Chondrocyte (in vitro differentiated cells): ENCODE results near the gene SELENOO. TPM values are rescaled to one million over a fixed set of nuclear protein-coding genes. Genes with fewer than 3 reads are reported as not detected.

Experiments
- DNase-seq: peaks from one replicate; pipeline ENCODE4 v3.0.0; 2021; ENCODE audit warnings: mixed read lengths, low spot score
- H3K27ac Mint-ChIP-seq: one replicate; pipeline ENCODE4 v1.8.0; 2021; ENCODE audit warnings: mild to moderate bottlenecking, moderate library complexity, mixed read lengths; ENCODE audit not compliant: unreplicated experiment
- H3K27me3 Mint-ChIP-seq: 2 replicates; pipeline ENCODE4 v1.8.0; 2021; ENCODE audit warnings: low read depth, mixed read lengths
- H3K36me3 Mint-ChIP-seq: 2 replicates; pipeline ENCODE4 v1.8.0; 2021; ENCODE audit warnings: low read depth, mixed read lengths
- H3K4me1 Mint-ChIP-seq: 2 replicates; pipeline ENCODE4 v1.8.0; 2021; ENCODE audit warnings: low read depth, mild to moderate bottlenecking, mixed read lengths
- H3K4me3 Mint-ChIP-seq: one replicate; pipeline ENCODE4 v1.8.0; 2021; ENCODE audit warnings: mild to moderate bottlenecking, moderate library complexity, mixed read lengths; ENCODE audit not compliant: unreplicated experiment
- H3K9me3 Mint-ChIP-seq: 2 replicates; pipeline ENCODE4 v1.8.0; 2021; ENCODE audit warnings: low read depth, mixed read lengths
- CTCF ChIP-seq: fragments of 200-600 bp; sonication (generic); IDR thresholded peaks from 2 replicates; pipeline ENCODE4 v1.5.0; 2021; ENCODE audit warnings: antibody characterized with exemption, mild to moderate bottlenecking, moderate library complexity
- total RNA-seq: library from RNA; stranded (reverse); gene quantifications from 3 replicates; pipeline ENCODE4 v1.2.1, GENCODE V29; 2021

Gene SELENOO
- total RNA-seq, 1 donor from 2014 or later, result 17.1 TPM

GRCh38 chr22:50177537-50178470, 23.0 kb upstream of the SELENOO start:
- Mint-ChIP-seq H3K4me1 (no peaks in the 10 kb centered on the region), H3K36me3 (peaks cover 2% of the 10 kb centered on the region), H3K27ac (no peak overlapping the region), H3K4me3 (no peak overlapping the region), H3K27me3 (no peaks in the 10 kb centered on the region), H3K9me3 (no peaks in the 10 kb centered on the region)
- no peak for DNase-seq
- no peak for TF ChIP-seq CTCF

GRCh38 chr22:50178471-50178864, 22.3 kb upstream of the SELENOO start:
- no peak for TF ChIP-seq CTCF
- Mint-ChIP-seq H3K4me1 (no peaks in the 10 kb centered on the region), H3K27me3 (no peaks in the 10 kb centered on the region), H3K27ac (no peak overlapping the region), H3K4me3 (no peak overlapping the region), H3K9me3 (no peaks in the 10 kb centered on the region), H3K36me3 (peaks cover 2% of the 10 kb centered on the region)
- no peak for DNase-seq

- no peak for DNase-seq
- TF ChIP-seq CTCF, result no peak
- Mint-ChIP-seq H3K9me3 (no peaks in the 10 kb centered on the region), H3K36me3 (peaks cover 2% of the 10 kb centered on the region), H3K27ac (no peak overlapping the region), H3K27me3 (no peaks in the 10 kb centered on the region), H3K4me3 (no peak overlapping the region), H3K4me1 (peaks cover 3% of the 10 kb centered on the region)
Observed at GRCh38 chr22:50178871-50179869, 21.6 kb upstream of the SELENOO start.

GRCh38 chr22:50179937-50180726, 20.7 kb upstream of the SELENOO start:
- Mint-ChIP-seq H3K4me3 (no peak overlapping the region), H3K27me3 (no peaks in the 10 kb centered on the region), H3K4me1 (peaks cover 6% of the 10 kb centered on the region), H3K36me3 (peaks cover 2% of the 10 kb centered on the region), H3K9me3 (no peaks in the 10 kb centered on the region), H3K27ac (no peak overlapping the region)
- DNase-seq, result no peak
- TF ChIP-seq CTCF, result no peak
